Neural progenitor cell (in vitro differentiated cells): Measurements from ENCODE around the gene FAM89A. TPM values are rescaled to one million over a fixed set of nuclear protein-coding genes. Genes with fewer than 3 reads are reported as not detected.
"Not testable (repeated sequence)": the region's sequence is repeated elsewhere in the genome, so short reads cannot be mapped to it uniquely, and the experiment has no call there.

Experiments
- DNase-seq: peaks from one replicate; pipeline ENCODE4 v3.0.0-alpha.2; 2016; ENCODE audit warnings: low spot score
- H2AFZ ChIP-seq: fragments of 200-600 bp; sonication (generic); replicated peaks from 2 replicates; pipeline ENCODE4 v1.6.1; 2016; ENCODE audit warnings: antibody characterized with exemption
- H3F3A ChIP-seq: fragments of 200-600 bp; sonication (generic); 2 replicates; pipeline ENCODE4 v1.6.1; 2016; ENCODE audit warnings: antibody characterized with exemption, low read depth
- H3K27ac ChIP-seq: fragments of 200-600 bp; sonication (generic); 2 replicates; pipeline ENCODE4 v1.5.1; 2016; ENCODE audit warnings: mild to moderate bottlenecking
- H3K27me3 ChIP-seq: fragments of 200-600 bp; sonication (generic); 2 replicates; pipeline ENCODE4 v1.6.1; 2016; ENCODE audit warnings: mild to moderate bottlenecking, moderate library complexity
- H3K36me3 ChIP-seq: fragments of 200-600 bp; sonication (generic); 2 replicates; pipeline ENCODE4 v1.5.1; 2016
- H3K4me1 ChIP-seq: fragments of 200-600 bp; sonication (generic); 2 replicates; pipeline ENCODE4 v1.6.1; 2016; ENCODE audit warnings: mixed run types
- H3K4me2 ChIP-seq: fragments of 200-600 bp; sonication (generic); 2 replicates; pipeline ENCODE4 v1.6.1; 2016
- H3K4me3 ChIP-seq: fragments of 200-600 bp; sonication (generic); 2 replicates; pipeline ENCODE4 v1.5.1; 2016
- H3K79me2 ChIP-seq: fragments of 200-600 bp; sonication (generic); 2 replicates; pipeline ENCODE4 v1.6.1; 2016; ENCODE audit warnings: low read depth
- H3K9ac ChIP-seq: fragments of 200-600 bp; sonication (generic); 2 replicates; pipeline ENCODE4 v1.6.1; 2016
- H3K9me3 ChIP-seq: fragments of 200-600 bp; sonication (generic); 2 replicates; pipeline ENCODE4 v1.5.1; 2016; ENCODE audit warnings: low read depth
- H4K20me1 ChIP-seq: fragments of 200-600 bp; sonication (generic); 2 replicates; pipeline ENCODE4 v1.6.1; 2016; ENCODE audit warnings: low read depth
- H3K27ac Mint-ChIP-seq: 3 replicates; pipeline ENCODE4 v1.8.0; 2021; ENCODE audit warnings: mixed read lengths
- H3K27me3 Mint-ChIP-seq: 2 replicates; pipeline ENCODE4 v1.8.0; 2022; ENCODE audit warnings: low read depth, mild to moderate bottlenecking, inconsistent platforms, moderate library complexity, mixed read lengths; ENCODE audit not compliant: insufficient read depth
- H3K36me3 Mint-ChIP-seq: 3 replicates; pipeline ENCODE4 v1.8.0; 2021; ENCODE audit warnings: mixed read lengths
- H3K4me1 Mint-ChIP-seq: 3 replicates; pipeline ENCODE4 v1.8.0; 2021; ENCODE audit warnings: mixed read lengths
- H3K4me3 Mint-ChIP-seq: 3 replicates; pipeline ENCODE4 v1.8.0; 2021; ENCODE audit warnings: mild to moderate bottlenecking, moderate library complexity, mixed read lengths
- H3K9me3 Mint-ChIP-seq: 3 replicates; pipeline ENCODE4 v1.8.0; 2020; ENCODE audit warnings: mixed read lengths
- CTCF ChIP-seq: fragments of 200-600 bp; sonication (generic); IDR thresholded peaks from 2 replicates; pipeline ENCODE4 v1.5.1; 2017; ENCODE audit warnings: antibody characterized with exemption, mild to moderate bottlenecking
- EZH2 ChIP-seq: fragments of 200-600 bp; sonication (generic); IDR thresholded peaks from 2 replicates; pipeline ENCODE4 v1.6.1; 2017; ENCODE audit warnings: antibody characterized with exemption, mild to moderate bottlenecking, moderate library complexity
- EZH2phosphoT487 ChIP-seq: fragments of 200-600 bp; sonication (generic); IDR thresholded peaks from 2 replicates; pipeline ENCODE4 v1.6.1; 2017; ENCODE audit warnings: antibody characterized with exemption
- total RNA-seq: library from RNA; depleted of rRNA; stranded (reverse); fragments of >200 nt; gene quantifications from 2 replicates; pipeline ENCODE4 v1.2.3, GENCODE V29; 2015; ENCODE audit warnings: low replicate concordance

Gene FAM89A
- total RNA-seq, 1 donor from 2014 or later: 2.1 TPM

GRCh38 chr1:231036416-231036815, 3.6 kb downstream of the FAM89A start:
- Histone ChIP-seq H4K20me1 (peaks cover 9% of the 10 kb centered on the region), H3K27ac (no peak overlapping the region), H3K4me2 (no peak overlapping the region), H3F3A (peaks cover 8% of the 10 kb centered on the region), H3K4me3 (no peak overlapping the region), H3K27me3 (peaks cover 89% of the 10 kb centered on the region), H3K4me1 (peaks cover 3% of the 10 kb centered on the region), H3K79me2 (no peaks in the 10 kb centered on the region), H3K36me3 (no peaks in the 10 kb centered on the region), H3K9me3 (no peaks in the 10 kb centered on the region), H2AFZ (no peak overlapping the region), H3K9ac (no peak overlapping the region)
- Mint-ChIP-seq H3K9me3 (no peaks in the 10 kb centered on the region), H3K4me3 (no peak overlapping the region), H3K4me1 (peaks cover 16% of the 10 kb centered on the region), H3K27ac (no peak overlapping the region), H3K27me3 (peaks cover 18% of the 10 kb centered on the region), H3K36me3 (peaks cover 4% of the 10 kb centered on the region)
- no peak for DNase-seq
- TF ChIP-seq CTCF: no peak
- TF ChIP-seq EZH2: no peak
- TF ChIP-seq EZH2phosphoT487: no peak

- Histone ChIP-seq H3K4me1 (no peaks in the 10 kb centered on the region), H3K27me3 (peaks cover 82% of the 10 kb centered on the region), H3K4me2 (no peak overlapping the region), H2AFZ (no peak overlapping the region), H3K36me3 (no peaks in the 10 kb centered on the region), H3K4me3 (no peak overlapping the region), H3K9me3 (no peaks in the 10 kb centered on the region), H3K27ac (no peak overlapping the region), H3K79me2 (no peaks in the 10 kb centered on the region), H4K20me1 (peaks cover 9% of the 10 kb centered on the region), H3F3A (peaks cover 3% of the 10 kb centered on the region), H3K9ac (no peak overlapping the region)
- no peak overlapping the region for H3K27ac Mint-ChIP-seq
- peaks cover 14% of the 10 kb centered on the region for H3K27me3 Mint-ChIP-seq
- TF ChIP-seq CTCF: no peak
- H3K36me3 Mint-ChIP-seq: peaks cover 4% of the 10 kb centered on the region
- no peak for DNase-seq
- H3K4me1 Mint-ChIP-seq: peaks cover 12% of the 10 kb centered on the region
- H3K4me3 Mint-ChIP-seq: no peak overlapping the region
- H3K9me3 Mint-ChIP-seq: no peaks in the 10 kb centered on the region
Measured at GRCh38 chr1:231035799-231036198, 4.3 kb downstream of the FAM89A start.

- TF ChIP-seq EZH2phosphoT487 (no peak), EZH2 (no peak), CTCF (no peak)
- H3K27me3 Mint-ChIP-seq: peaks cover 9% of the 10 kb centered on the region
- H3K4me2 ChIP-seq: no peak overlapping the region
Measured at GRCh38 chr1:231032963-231033362, 7.1 kb downstream of the FAM89A start.

GRCh38 chr1:231029841-231030240, 10.2 kb downstream of the FAM89A start:
- Histone ChIP-seq H3K79me2 (no peaks in the 10 kb centered on the region), H4K20me1 (no peaks in the 10 kb centered on the region), H3K4me1 (peaks cover 4% of the 10 kb centered on the region), H2AFZ (no peak overlapping the region), H3F3A (no peaks in the 10 kb centered on the region), H3K9me3 (no peaks in the 10 kb centered on the region), H3K27ac (no peak overlapping the region), H3K4me2 (no peak overlapping the region), H3K27me3 (peaks cover 43% of the 10 kb centered on the region), H3K36me3 (no peaks in the 10 kb centered on the region), H3K9ac (no peak overlapping the region), H3K4me3 (no peak overlapping the region)
- H3K36me3 Mint-ChIP-seq: no peaks in the 10 kb centered on the region
- H3K9me3 Mint-ChIP-seq: no peaks in the 10 kb centered on the region
- no peak for DNase-seq
- H3K27ac Mint-ChIP-seq: no peak overlapping the region
- TF ChIP-seq CTCF: no peak
- TF ChIP-seq EZH2phosphoT487: no peak
- TF ChIP-seq EZH2: no peak
- peaks cover 11% of the 10 kb centered on the region for H3K4me1 Mint-ChIP-seq
- H3K27me3 Mint-ChIP-seq: peaks cover 2% of the 10 kb centered on the region
- H3K4me3 Mint-ChIP-seq: no peak overlapping the region

More at GRCh38 chr1:231032963-231033362, 7.1 kb downstream of the FAM89A start:
- Mint-ChIP-seq H3K4me1 (peaks cover 8% of the 10 kb centered on the region), H3K4me3 (no peak overlapping the region), H3K27ac (no peak overlapping the region), H3K9me3 (no peaks in the 10 kb centered on the region), H3K36me3 (peaks cover 4% of the 10 kb centered on the region)
- Histone ChIP-seq H3F3A (no peaks in the 10 kb centered on the region), H3K9me3 (no peaks in the 10 kb centered on the region), H3K9ac (no peak overlapping the region), H3K27ac (no peak overlapping the region), H3K4me1 (peaks cover 4% of the 10 kb centered on the region), H3K79me2 (no peaks in the 10 kb centered on the region), H3K4me3 (no peak overlapping the region), H3K27me3 (peaks cover 60% of the 10 kb centered on the region), H4K20me1 (no peaks in the 10 kb centered on the region), H2AFZ (no peak overlapping the region), H3K36me3 (no peaks in the 10 kb centered on the region)
- DNase-seq: no peak

- H3K4me3 Mint-ChIP-seq, H3K36me3 Mint-ChIP-seq, H3K27me3 Mint-ChIP-seq, H3K27ac ChIP-seq, DNase-seq, H3K4me3 ChIP-seq, H3K4me2 ChIP-seq, H3K36me3 ChIP-seq, H3F3A ChIP-seq, H2AFZ ChIP-seq, H3K4me1 ChIP-seq, H4K20me1 ChIP-seq, H3K79me2 ChIP-seq, H3K9ac ChIP-seq, H3K27ac Mint-ChIP-seq, H3K9me3 ChIP-seq, H3K9me3 Mint-ChIP-seq: not testable (repeated sequence)
- peaks cover 11% of the 10 kb centered on the region for H3K4me1 Mint-ChIP-seq
- H3K27me3 ChIP-seq: peaks cover 39% of the 10 kb centered on the region
Measured at GRCh38 chr1:231029247-231029646, 10.8 kb downstream of the FAM89A start.
